GM12801 (cell line): Measurements from ENCODE around the gene KCNMA1.

Source experiments
- TF ChIP-seq, protein P1 (sequence below): IDR thresholded peaks from one replicate; pipeline ENCODE4 v1.5.1; 2011; ENCODE audit warnings: control low read depth; ENCODE audit not compliant: insufficient read length; ENCODE audit errors: extremely low read depth

Gene KCNMA1

GRCh38 chr10:77325233-77325537, 312.4 kb downstream of the KCNMA1 start:
- TF ChIP-seq, protein P1, sequence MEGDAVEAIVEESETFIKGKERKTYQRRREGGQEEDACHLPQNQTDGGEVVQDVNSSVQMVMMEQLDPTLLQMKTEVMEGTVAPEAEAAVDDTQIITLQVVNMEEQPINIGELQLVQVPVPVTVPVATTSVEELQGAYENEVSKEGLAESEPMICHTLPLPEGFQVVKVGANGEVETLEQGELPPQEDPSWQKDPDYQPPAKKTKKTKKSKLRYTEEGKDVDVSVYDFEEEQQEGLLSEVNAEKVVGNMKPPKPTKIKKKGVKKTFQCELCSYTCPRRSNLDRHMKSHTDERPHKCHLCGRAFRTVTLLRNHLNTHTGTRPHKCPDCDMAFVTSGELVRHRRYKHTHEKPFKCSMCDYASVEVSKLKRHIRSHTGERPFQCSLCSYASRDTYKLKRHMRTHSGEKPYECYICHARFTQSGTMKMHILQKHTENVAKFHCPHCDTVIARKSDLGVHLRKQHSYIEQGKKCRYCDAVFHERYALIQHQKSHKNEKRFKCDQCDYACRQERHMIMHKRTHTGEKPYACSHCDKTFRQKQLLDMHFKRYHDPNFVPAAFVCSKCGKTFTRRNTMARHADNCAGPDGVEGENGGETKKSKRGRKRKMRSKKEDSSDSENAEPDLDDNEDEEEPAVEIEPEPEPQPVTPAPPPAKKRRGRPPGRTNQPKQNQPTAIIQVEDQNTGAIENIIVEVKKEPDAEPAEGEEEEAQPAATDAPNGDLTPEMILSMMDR = no peak

DNA sequence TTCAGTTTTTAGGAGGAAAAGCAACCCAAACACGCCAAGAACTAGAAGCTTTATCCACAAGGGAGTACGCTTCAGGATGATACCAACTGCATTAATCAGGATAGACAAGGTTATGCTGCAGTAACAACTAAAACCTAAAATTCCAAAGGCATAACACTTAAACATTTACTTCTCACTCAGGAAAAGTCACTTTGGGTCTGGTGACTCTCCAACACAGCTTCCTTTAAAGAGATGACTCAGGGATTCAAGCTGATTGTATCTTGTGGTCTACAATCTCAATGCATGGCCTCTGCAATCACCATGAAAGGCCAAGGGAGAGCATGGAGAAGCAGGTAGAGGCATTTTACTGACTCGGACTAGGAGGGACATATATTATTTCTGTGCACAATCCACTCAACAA, 315.8 kb downstream of the KCNMA1 start:
- TF ChIP-seq, protein P1 = no peak

DNA sequence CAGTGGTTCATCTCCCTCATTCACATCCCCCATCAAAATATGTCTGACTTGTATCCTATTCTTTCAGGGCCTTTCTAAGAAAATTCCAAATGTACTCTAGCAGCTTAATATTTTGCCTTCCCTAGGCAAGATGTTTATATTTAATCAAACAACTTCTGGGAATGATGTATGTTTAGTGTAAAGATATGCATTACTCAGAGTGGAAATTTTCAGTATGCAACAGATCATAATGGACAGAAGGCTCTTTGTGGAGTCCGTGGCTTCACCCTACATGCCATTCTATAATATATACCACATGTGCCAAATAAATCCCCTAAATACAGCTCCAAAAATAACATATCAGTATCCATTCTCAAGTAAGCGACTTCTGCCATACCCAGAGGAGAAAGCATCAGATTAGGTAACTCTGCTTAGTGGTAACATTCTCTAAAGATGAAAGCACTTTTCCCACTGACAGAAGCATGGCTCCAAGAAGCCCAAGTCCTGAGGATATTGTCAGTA, 316.6 kb downstream of the KCNMA1 start:
- TF ChIP-seq, protein P1 = no peak

DNA sequence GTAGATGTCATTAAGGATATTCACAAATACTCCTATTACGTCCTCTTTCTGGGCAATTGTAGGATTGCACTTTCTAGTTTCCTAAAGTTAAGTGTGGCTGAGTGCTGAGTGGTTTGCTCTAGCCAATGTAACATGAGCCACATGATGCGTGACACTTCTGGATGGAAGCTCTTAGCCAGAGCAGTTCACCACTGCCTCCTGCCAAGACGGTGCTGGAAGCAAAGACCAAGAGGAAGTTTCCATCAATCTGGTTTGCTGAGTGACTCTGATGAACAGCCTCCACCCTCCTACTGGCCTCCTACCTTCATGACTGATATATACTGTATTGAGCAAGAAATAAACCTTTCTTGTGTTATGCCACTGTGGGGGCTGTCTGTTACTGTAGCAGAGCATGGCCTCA, 318.1 kb downstream of the KCNMA1 start:
- TF ChIP-seq, protein P1 = no peak

- TF ChIP-seq, protein P1 = no peak
Observed at GRCh38 chr10:77318739-77319138, 318.9 kb downstream of the KCNMA1 start.

DNA sequence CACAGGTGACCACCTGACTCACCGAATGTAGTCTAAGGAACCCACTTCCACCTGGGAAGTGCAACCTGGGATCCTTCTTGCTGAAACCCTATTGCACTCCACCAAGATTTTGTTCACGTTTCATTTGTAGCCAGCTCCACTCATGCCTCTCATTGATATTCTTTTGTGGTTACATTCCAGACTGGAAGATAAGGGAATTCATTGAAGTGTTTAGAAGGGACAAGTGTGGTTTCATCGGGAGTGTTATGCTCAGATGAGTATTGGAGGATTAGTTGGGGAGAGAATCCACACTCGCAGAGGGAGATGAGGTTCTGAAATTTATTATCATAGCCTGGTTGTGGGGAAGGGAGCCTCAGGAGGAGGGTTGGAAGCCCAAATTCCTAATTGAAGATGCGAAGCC, 320.4 kb downstream of the KCNMA1 start:
- TF ChIP-seq, protein P1 = no peak

GRCh38 chr10:77315496-77316129, 322.0 kb downstream of the KCNMA1 start:
- TF ChIP-seq, protein P1 = no peak
